Fibroblast of lung (primary cell): ENCODE measurements around the gene HPS5.

Source experiments
- CTCF ChIP-seq, 2 donors: IDR thresholded peaks in 1 of 2; conservative IDR thresholded peaks in 1 of 2; 1 replicate in 1 of 2; 2 replicates in 1 of 2; pipeline ENCODE4 v1.5.1; 2011 to 2012; ENCODE audit warnings: low read length in 2 of 2, control low read depth in 1 of 2, inconsistent platforms in 1 of 2, low read depth in 1 of 2, mild to moderate bottlenecking in 1 of 2
- EZH2 ChIP-seq: IDR thresholded peaks from 2 replicates; pipeline ENCODE4 v1.5.1; 2012; ENCODE audit warnings: low read length, control low read depth, mild to moderate bottlenecking; ENCODE audit errors: missing control alignments

DNA sequence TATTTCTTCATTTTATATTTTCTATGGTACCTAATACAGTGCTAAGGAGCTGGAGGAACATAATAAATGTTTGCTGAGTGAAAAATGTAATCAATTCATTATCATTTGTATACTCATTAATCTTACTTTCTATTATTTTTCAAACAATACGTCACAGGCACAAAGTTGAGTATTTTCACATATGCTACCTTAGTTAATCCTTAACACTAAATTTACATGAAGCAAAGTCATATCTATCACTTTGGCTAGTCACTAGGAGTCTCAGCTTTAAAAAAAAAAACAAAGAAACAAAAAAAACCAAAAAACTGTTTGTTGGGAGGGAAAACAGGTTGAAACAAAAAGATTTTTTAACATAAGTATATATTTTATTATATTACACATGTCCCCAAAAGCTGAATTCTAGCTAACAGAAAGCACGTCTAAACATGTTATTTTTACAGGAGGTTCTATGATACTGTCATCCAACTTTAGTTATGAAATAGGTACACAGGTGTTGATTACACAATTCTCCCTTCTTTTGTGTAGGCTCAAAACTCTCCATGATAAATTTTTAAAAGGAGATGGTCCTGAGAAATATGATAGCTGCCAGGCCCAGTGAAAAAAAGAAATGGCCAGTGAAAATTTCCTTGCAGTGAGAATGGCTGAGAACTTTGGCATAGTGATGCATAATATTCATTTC, 14.3 kb downstream of the HPS5 start:
- TF ChIP-seq EZH2: no peak
- TF ChIP-seq CTCF (conservative IDR thresholded peaks at IDR 0.05 in 1 of 2, IDR thresholded peaks at IDR 0.05 in 1 of 2; ENCODE audit: low read depth in 1 of 2, low read length in 2 of 2): no peak
